B cell (primary cell): ENCODE results near the gene TCF12. TPM values are rescaled to one million over a fixed set of nuclear protein-coding genes. Genes with fewer than 3 reads are reported as not detected.

Experiments used
- ATAC-seq: fragments of 200-7000 bp; cut with Tn5 transposase; one replicate; pipeline ENCODE4 v1.10.0; 2021; ENCODE audit warnings: low read depth, mild to moderate bottlenecking, moderate number of reproducible peaks, moderate library complexity
- CTCF ChIA-PET: fragments of 350-600 bp; sonication (Branson Sonifier 250); formaldehyde crosslinking; loops from one replicate; lab custom pipeline; 2021; ENCODE audit warnings: antibody characterized with exemption, inconsistent platforms; lab: Charles Lee
- POLR2A ChIA-PET: fragments of 350-600 bp; sonication (Branson Sonifier 250); formaldehyde crosslinking; loops from one replicate; lab custom pipeline; 2021; ENCODE audit warnings: antibody characterized with exemption; lab: Charles Lee
- DNase-seq: peaks from one replicate; pipeline ENCODE4 v3.0.0; 2013
- H2AFZ ChIP-seq: 2 replicates; pipeline ENCODE4 v1.6.1; 2012; ENCODE audit warnings: mild to moderate bottlenecking, low read depth, low read length; ENCODE audit not compliant: insufficient read depth, poor library complexity, severe bottlenecking
- H3K27ac ChIP-seq, 2 donors: 1 replicate in 1 of 2; 2 replicates in 1 of 2; pipeline ENCODE4 v1.5.1; 2012 to 2013; ENCODE audit warnings: low read length in 2 of 2, mild to moderate bottlenecking in 2 of 2, moderate library complexity in 1 of 2
- H3K27me3 ChIP-seq, 4 experiments: fragments of 200-600 bp in 1 of 4; sonication (generic) in 1 of 4; replicated peaks in 1 of 4; 1 replicate in 2 of 4; 2 replicates in 2 of 4; pipeline versions ENCODE4 v1.6.1 to v1.7.0; 2013 to 2016; ENCODE audit warnings: low read length in 3 of 4, mild to moderate bottlenecking in 2 of 4, mixed read lengths in 1 of 4, moderate library complexity in 1 of 4; ENCODE audit not compliant: insufficient read depth in 4 of 4, control insufficient read depth in 3 of 4; ENCODE audit errors: control extremely low read depth in 1 of 4
- H3K36me3 ChIP-seq, 2 experiments: replicated peaks in 1 of 2; 1 replicate in 1 of 2; 2 replicates in 1 of 2; pipeline versions ENCODE4 v1.6.1 to v1.7.1; 2013; ENCODE audit warnings: low read length in 1 of 2; ENCODE audit not compliant: insufficient read depth in 2 of 2, control insufficient read depth in 1 of 2; ENCODE audit errors: control extremely low read depth in 1 of 2, extremely low read depth in 1 of 2
- H3K4me1 ChIP-seq, 2 donors: fragments of 200-600 bp in 1 of 2; sonication (generic) in 1 of 2; 1 replicate in 1 of 2; 2 replicates in 1 of 2; pipeline versions ENCODE4 v1.5.1 to v1.6.1; 2013 to 2017; ENCODE audit warnings: low read length in 2 of 2; ENCODE audit not compliant: control insufficient read depth in 2 of 2, insufficient read depth in 2 of 2
- H3K4me2 ChIP-seq: replicated peaks from 2 replicates; pipeline ENCODE3; 2012; ENCODE audit warnings: mild to moderate bottlenecking, low read depth, low read length; ENCODE audit not compliant: poor library complexity, severe bottlenecking
- H3K4me3 ChIP-seq, 5 experiments: fragments of 200-600 bp in 1 of 5; sonication (generic) in 1 of 5; 1 replicate in 3 of 5; 2 replicates in 2 of 5; pipeline versions ENCODE4 v1.5.1 to v1.7.0; 2011 to 2016; ENCODE audit warnings: low read length in 4 of 5, mild to moderate bottlenecking in 4 of 5, low read depth in 2 of 5, control low read depth in 1 of 5, moderate library complexity in 1 of 5; ENCODE audit not compliant: insufficient read depth in 1 of 5; ENCODE audit errors: control extremely low read depth in 1 of 5, extremely low read depth in 1 of 5
- H3K79me2 ChIP-seq: fragments of 200-600 bp; sonication (generic); one replicate; pipeline ENCODE4 v1.6.0; 2016; ENCODE audit warnings: low read length; ENCODE audit not compliant: control insufficient read depth, insufficient read depth
- H3K9ac ChIP-seq: fragments of 200-600 bp; sonication (generic); 2 replicates; pipeline ENCODE4 v1.6.1; 2017; ENCODE audit warnings: mild to moderate bottlenecking, low read length, moderate library complexity
- H3K9me3 ChIP-seq, 3 donors: one replicate each; pipeline versions ENCODE4 v1.6.1 to v1.7.1; 2013; ENCODE audit warnings: low read length in 2 of 3; ENCODE audit not compliant: control insufficient read depth in 2 of 3, insufficient read depth in 1 of 3; ENCODE audit errors: control extremely low read depth in 1 of 3
- H4K20me1 ChIP-seq: 2 replicates; pipeline ENCODE4 v1.6.0; 2012; ENCODE audit warnings: mild to moderate bottlenecking, low read length; ENCODE audit not compliant: insufficient read depth, control insufficient read depth, poor library complexity, severe bottlenecking
- H3K27ac Mint-ChIP-seq: one replicate; pipeline ENCODE4 v1.8.0; 2021; ENCODE audit warnings: mixed read lengths
- H3K27me3 Mint-ChIP-seq: one replicate; pipeline ENCODE4 v1.8.0; 2021; ENCODE audit warnings: mixed read lengths
- H3K4me1 Mint-ChIP-seq: one replicate; pipeline ENCODE4 v1.8.0; 2021; ENCODE audit warnings: mixed read lengths
- H3K4me3 Mint-ChIP-seq: one replicate; pipeline ENCODE4 v1.8.0; 2021; ENCODE audit warnings: mixed read lengths
- H3K9me3 Mint-ChIP-seq: one replicate; pipeline ENCODE4 v1.8.0; 2022; ENCODE audit warnings: mixed read lengths; ENCODE audit not compliant: insufficient read depth
- CTCF ChIP-seq: fragments of 200-600 bp; IDR thresholded peaks from one replicate; pipeline ENCODE4 v1.8.0; 2022; ENCODE audit warnings: antibody characterized with exemption, mild to moderate bottlenecking
- EZH2 ChIP-seq: IDR thresholded peaks from 2 replicates; pipeline ENCODE4 v1.6.1; 2012; ENCODE audit warnings: borderline replicate concordance, low read depth, mild to moderate bottlenecking, moderate library complexity, low read length; ENCODE audit not compliant: insufficient read depth, poor library complexity, severe bottlenecking
- WGBS: methylation state at CpG from one replicate; pipeline ENCODE4 v1.1.5; 2013; ENCODE audit warnings: missing lambda C conversion rate; ENCODE audit not compliant: insufficient coverage; 5-methylcytosine and 5-hydroxymethylcytosine counted together
- intact Hi-C: fragments of 100-400 bp; cut with micrococcal nuclease; formaldehyde crosslinking; loops from one replicate; pipeline ENCODE4 v1.10.0; 2022
- polyA plus RNA-seq: library from polyadenylated mRNA; depleted of rRNA; stranded (reverse); fragments of >200 nt; gene quantifications from 2 replicates; pipeline ENCODE4 v1.2.3, GENCODE V29; 2012
- total RNA-seq, 2 donors: library from RNA; stranded (reverse); fragments of 120-200 nt in 1 of 2; gene quantifications; 1 replicate in 1 of 2; 2 replicates in 1 of 2; pipeline versions ENCODE4 v1.2.3 to v1.2.4, GENCODE V29; 2013 to 2022

The TCF12 gene
- total and polyA plus RNA-seq, 2 donors (not counting 1 experiment from before 2014, with no cell fraction given): 27.1 to 131 TPM

- no peaks in the 10 kb centered on the region for H3K4me1 Mint-ChIP-seq
- H3K27me3 Mint-ChIP-seq: no peaks in the 10 kb centered on the region
Measured at GRCh38 chr15:57196865-57197264, 278.4 kb downstream of the TCF12 start.

GRCh38 chr15:57198131-57198530 lies 279.7 kb downstream of the TCF12 start:
- Mint-ChIP-seq H3K27ac (no peak overlapping the region), H3K27me3 (no peaks in the 10 kb centered on the region), H3K4me3 (no peak overlapping the region), H3K9me3 (no peaks in the 10 kb centered on the region), H3K4me1 (no peaks in the 10 kb centered on the region)
- H3K9ac ChIP-seq: no peak overlapping the region
- ATAC-seq: no peak
- WGBS: no CpG with 5 or more reads among the region's 2 CpGs
- no peaks in the 10 kb centered on the region for H3K27me3 ChIP-seq
- no peak for TF ChIP-seq CTCF
- TF ChIP-seq EZH2: no peak
- ChIA-PET CTCF (interaction anchor here (0.9 to 1.2 kb wide), 2 partner anchors 60 to 108 kb away, joined by 3 to 5 read pairs; no protein-coding TSS in a partner anchor), POLR2A (no interaction called here)
- H3K79me2 ChIP-seq: no peaks in the 10 kb centered on the region
- intact Hi-C loops: no loop called here
- H2AFZ ChIP-seq: no peak overlapping the region
- H3K9me3 ChIP-seq: no peaks in the 10 kb centered on the region
- peaks cover 0 to 8% of the 10 kb centered on the region in 2 experiments for H3K36me3 ChIP-seq
- H4K20me1 ChIP-seq: no peaks in the 10 kb centered on the region
- no peak overlapping the region for H3K4me2 ChIP-seq
- no peak overlapping the region for H3K27ac ChIP-seq
- no peak for DNase-seq
- no peak overlapping the region for H3K4me3 ChIP-seq
- no peaks in the 10 kb centered on the region for H3K4me1 ChIP-seq

More at GRCh38 chr15:57196865-57197264, 278.4 kb downstream of the TCF12 start:
- Histone ChIP-seq H3K27ac (no peak overlapping the region), H3K79me2 (no peaks in the 10 kb centered on the region), H3K4me3 (no peak overlapping the region), H3K9ac (no peak overlapping the region), H4K20me1 (no peaks in the 10 kb centered on the region), H3K9me3 (no peaks in the 10 kb centered on the region), H3K4me2 (no peak overlapping the region), H2AFZ (no peak overlapping the region), H3K27me3 (no peaks in the 10 kb centered on the region), H3K4me1 (no peaks in the 10 kb centered on the region), H3K36me3 (peaks cover 0 to 12% of the 10 kb centered on the region in 2 experiments)
- ChIA-PET POLR2A (no interaction called here), CTCF (interaction anchor here (0.7 kb wide), 1 partner anchor 49 kb away, joined by 3 read pairs; no protein-coding TSS in a partner anchor)
- WGBS: 100% methylated on average over 1 of the region's 1 CpG
- Mint-ChIP-seq H3K9me3 (no peaks in the 10 kb centered on the region), H3K4me3 (no peak overlapping the region), H3K27ac (no peak overlapping the region)
- ATAC-seq: no peak
- intact Hi-C loops: no loop called here
- DNase-seq: no peak
- TF ChIP-seq CTCF (no peak), EZH2 (no peak)
